RWPE1 (cell line): Measurements from ENCODE around the gene MINDY3.

Experiments used
- CTCF ChIA-PET: fragments of 350-600 bp; sonication (Branson Sonifier 250); formaldehyde crosslinking; extraction: SDS; loops from one replicate; lab custom pipeline; 2021; lab: Yijun Ruan, JAX
- POLR2A ChIA-PET: fragments of 400-600 bp; formaldehyde crosslinking; extraction: SDS; loops from one replicate; lab custom pipeline; 2020; ENCODE audit warnings: antibody characterized with exemption; ENCODE audit not compliant: low non-redundant PET; lab: Yijun Ruan, JAX
- DNase-seq: peaks from one replicate; pipeline ENCODE4 v3.0.0; 2012; ENCODE audit warnings: low spot score
- H3K27ac ChIP-seq: fragments of 450-650 bp; 2 replicates; pipeline ENCODE4 v1.5.1; 2017
- CTCF ChIP-seq: fragments of 450-650 bp; conservative IDR thresholded peaks from 2 replicates; pipeline ENCODE4 v1.5.1; 2017; ENCODE audit warnings: low read depth, mild to moderate bottlenecking

The MINDY3 gene

GRCh38 chr10:15789793-15790525 is 70.3 kb downstream of the MINDY3 start:
- TF ChIP-seq CTCF: no peak
- no peak for DNase-seq
- ChIA-PET CTCF (interaction anchor here (0.6 kb wide), 1 partner anchor 1814 kb away, joined by 4 read pairs; no protein-coding TSS in a partner anchor), POLR2A (no interaction called here)
- no peak overlapping the region for H3K27ac ChIP-seq

GRCh38 chr10:15787426-15787825 is 72.9 kb downstream of the MINDY3 start:
- no peak for DNase-seq
- ChIA-PET CTCF (no interaction called here), POLR2A (no interaction called here)
- TF ChIP-seq CTCF: no peak
- H3K27ac ChIP-seq: no peak overlapping the region

- no peak for TF ChIP-seq CTCF
- POLR2A ChIA-PET: no interaction called here
- CTCF ChIA-PET: interaction anchor here (0.5 kb wide), 1 partner anchor 1563 kb away, joined by 4 read pairs; no protein-coding TSS in a partner anchor
- no peak overlapping the region for H3K27ac ChIP-seq
- no peak for DNase-seq
Measured at GRCh38 chr10:15784662-15785300, 75.5 kb downstream of the MINDY3 start.

GRCh38 chr10:15783941-15784636 is 76.2 kb downstream of the MINDY3 start:
- CTCF ChIA-PET: interaction anchor here (0.5 kb wide), 1 partner anchor 1564 kb away, joined by 4 read pairs; no protein-coding TSS in a partner anchor
- POLR2A ChIA-PET: no interaction called here
- no peak for TF ChIP-seq CTCF
- H3K27ac ChIP-seq: no peak overlapping the region
- DNase-seq: no peak

GRCh38 chr10:15782851-15783250 is 77.5 kb downstream of the MINDY3 start:
- no peak for TF ChIP-seq CTCF
- DNase-seq: no peak
- ChIA-PET CTCF (no interaction called here), POLR2A (no interaction called here)
- no peak overlapping the region for H3K27ac ChIP-seq

GRCh38 chr10:15781381-15781960 is 78.8 kb downstream of the MINDY3 start:
- POLR2A ChIA-PET: no interaction called here
- no peak for TF ChIP-seq CTCF
- CTCF ChIA-PET: interaction anchor here (1.1 kb wide), 1 partner anchor 196 kb away, joined by 3 read pairs; no protein-coding TSS in a partner anchor
- H3K27ac ChIP-seq: no peak overlapping the region
- no peak for DNase-seq
